Measurements from ENCODE around the gene CD37. TPM values are rescaled to one million over a fixed set of nuclear protein-coding genes. Genes with fewer than 3 reads are reported as not detected.

CD37 gene
- total RNA-seq, 1 donor from 2014 or later: not detected

DNA sequence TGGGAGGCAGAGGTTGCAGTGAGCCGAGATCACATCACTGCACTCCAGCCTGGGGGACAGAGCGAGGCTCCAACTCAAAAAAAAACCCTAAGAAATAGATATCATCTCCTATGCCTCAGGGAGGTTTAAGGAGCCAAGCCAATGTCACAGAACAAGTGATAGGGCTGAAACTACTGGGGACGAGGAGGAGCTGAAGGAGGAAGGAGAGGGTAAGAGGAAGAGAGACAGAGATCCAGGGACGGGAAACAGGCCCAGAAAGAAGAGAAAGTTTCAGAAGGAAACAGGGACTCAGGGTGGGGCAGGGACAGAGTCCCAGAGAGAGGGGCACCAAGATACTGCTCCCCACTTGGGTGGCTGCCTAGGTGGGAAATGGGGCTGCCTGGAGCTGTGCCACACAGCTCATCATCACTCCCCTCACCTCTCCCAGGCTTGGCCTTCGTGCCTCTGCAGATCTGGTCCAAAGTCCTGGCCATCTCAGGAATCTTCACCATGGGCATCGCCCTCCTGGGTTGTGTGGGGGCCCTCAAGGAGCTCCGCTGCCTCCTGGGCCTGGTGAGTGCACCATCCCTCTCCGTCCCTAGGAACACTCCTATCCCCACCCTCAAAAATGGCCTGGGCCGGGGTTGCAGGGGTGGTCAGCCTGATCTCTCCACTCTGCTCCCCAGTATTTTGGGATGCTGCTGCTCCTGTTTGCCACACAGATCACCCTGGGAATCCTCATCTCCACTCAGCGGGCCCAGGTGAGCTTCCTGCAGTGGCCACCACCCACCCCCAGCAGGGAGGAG is 1.5 kb downstream of the CD37 start:
- no peak overlapping the region for H3K4me3 Mint-ChIP-seq (ENCODE audit: unreplicated experiment)
- H3K9me3 Mint-ChIP-seq (ENCODE audit: unreplicated experiment): peaks cover 19% of the 10 kb centered on the region
- peaks cover 29% of the 10 kb centered on the region for H3K27me3 Mint-ChIP-seq (ENCODE audit: unreplicated experiment)
- no peak for DNase-seq
- no peak overlapping the region for H3K27ac Mint-ChIP-seq (ENCODE audit: unreplicated experiment)
- H3K36me3 Mint-ChIP-seq (ENCODE audit: unreplicated experiment): peaks cover 8% of the 10 kb centered on the region
- TF ChIP-seq, protein P1, sequence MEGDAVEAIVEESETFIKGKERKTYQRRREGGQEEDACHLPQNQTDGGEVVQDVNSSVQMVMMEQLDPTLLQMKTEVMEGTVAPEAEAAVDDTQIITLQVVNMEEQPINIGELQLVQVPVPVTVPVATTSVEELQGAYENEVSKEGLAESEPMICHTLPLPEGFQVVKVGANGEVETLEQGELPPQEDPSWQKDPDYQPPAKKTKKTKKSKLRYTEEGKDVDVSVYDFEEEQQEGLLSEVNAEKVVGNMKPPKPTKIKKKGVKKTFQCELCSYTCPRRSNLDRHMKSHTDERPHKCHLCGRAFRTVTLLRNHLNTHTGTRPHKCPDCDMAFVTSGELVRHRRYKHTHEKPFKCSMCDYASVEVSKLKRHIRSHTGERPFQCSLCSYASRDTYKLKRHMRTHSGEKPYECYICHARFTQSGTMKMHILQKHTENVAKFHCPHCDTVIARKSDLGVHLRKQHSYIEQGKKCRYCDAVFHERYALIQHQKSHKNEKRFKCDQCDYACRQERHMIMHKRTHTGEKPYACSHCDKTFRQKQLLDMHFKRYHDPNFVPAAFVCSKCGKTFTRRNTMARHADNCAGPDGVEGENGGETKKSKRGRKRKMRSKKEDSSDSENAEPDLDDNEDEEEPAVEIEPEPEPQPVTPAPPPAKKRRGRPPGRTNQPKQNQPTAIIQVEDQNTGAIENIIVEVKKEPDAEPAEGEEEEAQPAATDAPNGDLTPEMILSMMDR (IDR thresholded peaks at IDR 0.05; ENCODE audit: partially characterized antibody, unreplicated experiment): no peak
- peaks cover 12% of the 10 kb centered on the region for H3K4me1 Mint-ChIP-seq (ENCODE audit: low read depth, unreplicated experiment)

DNA sequence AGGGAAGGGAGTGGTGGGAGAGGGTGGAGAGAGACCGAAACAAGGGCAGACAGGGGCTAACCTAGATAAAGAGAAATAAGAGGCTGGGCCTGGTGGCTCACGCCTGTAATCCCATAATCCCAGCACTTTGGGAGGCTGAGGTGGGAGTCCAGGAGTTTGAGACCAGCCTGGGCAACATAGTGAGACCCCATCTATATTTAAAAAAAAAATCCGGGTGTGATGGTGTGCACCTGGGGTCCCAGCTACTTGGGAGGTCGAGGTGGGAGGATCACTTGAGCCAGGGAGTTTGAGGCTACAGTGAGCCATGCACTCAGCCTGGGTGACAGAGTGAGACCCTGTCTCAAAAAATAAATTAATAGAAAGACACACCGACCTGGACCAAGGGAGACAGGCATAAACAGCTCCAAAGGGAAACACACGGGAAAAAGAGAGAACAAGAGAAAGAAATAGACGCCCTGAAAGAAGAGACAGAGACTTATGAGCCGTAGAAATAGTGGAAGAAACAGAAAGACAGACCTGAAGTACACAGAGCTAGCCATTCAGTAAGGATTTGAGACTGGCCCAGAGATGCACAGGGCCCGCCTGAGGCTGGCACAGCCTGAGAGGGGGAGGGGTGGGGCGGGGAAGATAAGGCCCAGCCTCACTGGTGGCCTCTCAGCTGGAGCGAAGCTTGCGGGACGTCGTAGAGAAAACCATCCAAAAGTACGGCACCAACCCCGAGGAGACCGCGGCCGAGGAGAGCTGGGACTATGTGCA is 2.2 kb downstream of the CD37 start:
- H3K36me3 Mint-ChIP-seq (ENCODE audit: unreplicated experiment): peaks cover 8% of the 10 kb centered on the region
- no peak for DNase-seq
- no peak overlapping the region for H3K27ac Mint-ChIP-seq (ENCODE audit: unreplicated experiment)
- peaks cover 12% of the 10 kb centered on the region for H3K4me1 Mint-ChIP-seq (ENCODE audit: low read depth, unreplicated experiment)
- peaks cover 19% of the 10 kb centered on the region for H3K9me3 Mint-ChIP-seq (ENCODE audit: unreplicated experiment)
- H3K4me3 Mint-ChIP-seq (ENCODE audit: unreplicated experiment): peak overlapping the region; percentile 6
- H3K27me3 Mint-ChIP-seq (ENCODE audit: unreplicated experiment): peaks cover 29% of the 10 kb centered on the region
- TF ChIP-seq, protein P1 (IDR thresholded peaks at IDR 0.05; ENCODE audit: partially characterized antibody, unreplicated experiment): no peak

DNA sequence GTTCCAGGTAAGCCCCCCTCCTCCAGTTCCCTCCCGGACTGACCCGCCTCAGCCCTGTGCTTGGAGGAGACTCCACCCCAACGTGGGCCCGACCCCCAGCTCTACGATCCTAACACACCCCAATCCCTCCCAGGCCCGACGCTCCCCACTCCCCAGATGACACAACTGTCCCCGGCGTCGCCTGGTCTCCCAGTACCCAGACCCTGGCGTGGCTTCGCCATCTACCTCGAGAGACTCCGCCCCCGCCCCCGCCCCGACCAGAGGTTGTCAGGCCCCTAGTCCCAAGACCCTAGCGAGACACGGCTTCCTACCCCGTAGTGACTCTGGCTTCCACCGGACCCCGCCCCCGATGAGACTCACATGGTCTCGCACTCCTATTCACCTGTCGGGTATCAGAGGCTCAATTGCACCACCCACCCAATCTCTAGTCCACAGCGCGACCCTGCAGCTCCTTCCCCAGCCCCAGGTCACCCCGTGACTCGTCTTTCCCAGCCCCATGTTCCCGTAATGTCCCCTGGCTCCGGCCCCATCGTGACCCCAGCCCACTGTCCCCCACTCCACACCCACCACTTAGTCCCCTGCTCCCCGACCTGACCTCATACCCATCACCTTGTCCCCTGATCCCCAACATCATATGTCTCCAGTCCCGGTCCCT is 2.9 kb downstream of the CD37 start:
- TF ChIP-seq, protein P1 (IDR thresholded peaks at IDR 0.05; ENCODE audit: partially characterized antibody, unreplicated experiment): no peak
- Mint-ChIP-seq H3K36me3 (ENCODE audit: unreplicated experiment) (peaks cover 15% of the 10 kb centered on the region), H3K27me3 (ENCODE audit: unreplicated experiment) (peaks cover 29% of the 10 kb centered on the region), H3K4me3 (ENCODE audit: unreplicated experiment) (peak overlapping the region; percentile 72), H3K4me1 (ENCODE audit: low read depth, unreplicated experiment) (peaks cover 12% of the 10 kb centered on the region), H3K9me3 (ENCODE audit: unreplicated experiment) (peaks cover 18% of the 10 kb centered on the region), H3K27ac (ENCODE audit: unreplicated experiment) (peak overlapping the region; percentile 33)
- DNase-seq: no peak

DNA sequence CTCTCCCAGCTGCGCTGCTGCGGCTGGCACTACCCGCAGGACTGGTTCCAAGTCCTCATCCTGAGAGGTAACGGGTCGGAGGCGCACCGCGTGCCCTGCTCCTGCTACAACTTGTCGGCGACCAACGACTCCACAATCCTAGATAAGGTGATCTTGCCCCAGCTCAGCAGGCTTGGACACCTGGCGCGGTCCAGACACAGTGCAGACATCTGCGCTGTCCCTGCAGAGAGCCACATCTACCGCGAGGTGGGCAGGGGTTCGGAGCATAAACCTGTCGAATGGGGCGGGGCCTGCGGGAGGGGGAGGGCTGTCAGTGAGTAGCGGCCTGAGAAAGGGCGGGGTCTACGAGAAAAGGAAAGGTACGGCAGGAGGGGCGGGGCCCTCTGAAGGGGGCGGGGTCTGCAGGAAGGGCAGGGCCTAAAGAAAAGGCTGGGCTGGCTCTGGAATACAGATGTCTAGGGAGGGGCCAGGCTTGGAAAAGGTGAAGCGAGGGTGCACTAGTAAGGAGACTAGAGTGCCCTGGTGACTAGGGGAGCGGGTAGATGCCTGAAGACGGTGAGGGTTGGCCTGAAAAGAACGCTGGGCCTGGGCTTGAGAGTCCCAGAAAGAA is 3.6 kb downstream of the CD37 start:
- H3K27me3 Mint-ChIP-seq (ENCODE audit: unreplicated experiment): peaks cover 26% of the 10 kb centered on the region
- peak overlapping the region; percentile 72 for H3K4me3 Mint-ChIP-seq (ENCODE audit: unreplicated experiment)
- peak; percentile 81 for DNase-seq
- TF ChIP-seq, protein P1 (IDR thresholded peaks at IDR 0.05; ENCODE audit: partially characterized antibody, unreplicated experiment): no peak
- peaks cover 15% of the 10 kb centered on the region for H3K9me3 Mint-ChIP-seq (ENCODE audit: unreplicated experiment)
- no peak overlapping the region for H3K27ac Mint-ChIP-seq (ENCODE audit: unreplicated experiment)
- peaks cover 12% of the 10 kb centered on the region for H3K4me1 Mint-ChIP-seq (ENCODE audit: low read depth, unreplicated experiment)
- peaks cover 15% of the 10 kb centered on the region for H3K36me3 Mint-ChIP-seq (ENCODE audit: unreplicated experiment)

Measured in glutamatergic neuron (in vitro differentiated cells).